GM19099 (cell line): ENCODE results near the gene AGR3.

ENCODE experiments used
- POLR2A ChIP-seq: IDR thresholded peaks from 3 replicates; pipeline ENCODE4 v1.6.1; 2011; ENCODE audit warnings: low read depth; ENCODE audit not compliant: insufficient read length; ENCODE audit errors: extremely low read depth

The AGR3 gene

GRCh38 chr7:16905300-16906044, 23.7 kb upstream of the AGR3 start:
- no peak for TF ChIP-seq POLR2A

GRCh38 chr7:16904076-16904475, 22.3 kb upstream of the AGR3 start:
- TF ChIP-seq POLR2A = no peak

GRCh38 chr7:16900209-16900768, 18.5 kb upstream of the AGR3 start:
- TF ChIP-seq POLR2A = no peak

GRCh38 chr7:16891874-16892643, 10.3 kb upstream of the AGR3 start:
- TF ChIP-seq POLR2A = no peak

GRCh38 chr7:16891338-16891737, 9.6 kb upstream of the AGR3 start:
- TF ChIP-seq POLR2A = no peak

- no peak for TF ChIP-seq POLR2A
Observed at GRCh38 chr7:16889851-16890415, 8.2 kb upstream of the AGR3 start.

GRCh38 chr7:16889305-16889704, 7.5 kb upstream of the AGR3 start:
- TF ChIP-seq POLR2A = no peak

- TF ChIP-seq POLR2A = no peak
Observed at GRCh38 chr7:16883918-16884317, 2.1 kb upstream of the AGR3 start.

- no peak for TF ChIP-seq POLR2A
Observed at GRCh38 chr7:16880554-16880953, 1.2 kb downstream of the AGR3 start.

- TF ChIP-seq POLR2A = no peak
Observed at GRCh38 chr7:16879181-16879580, 2.6 kb downstream of the AGR3 start.

GRCh38 chr7:16875861-16876260, 5.9 kb downstream of the AGR3 start:
- TF ChIP-seq POLR2A = no peak

- no peak for TF ChIP-seq POLR2A
Observed at GRCh38 chr7:16874066-16874465, 7.7 kb downstream of the AGR3 start.

- TF ChIP-seq POLR2A = no peak
Observed at GRCh38 chr7:16867328-16867727, 14.5 kb downstream of the AGR3 start.

- no peak for TF ChIP-seq POLR2A
Observed at GRCh38 chr7:16851829-16852228, 30.0 kb downstream of the AGR3 start.

GRCh38 chr7:16850614-16851466, 30.9 kb downstream of the AGR3 start:
- no peak for TF ChIP-seq POLR2A

GRCh38 chr7:16849296-16850148, 32.3 kb downstream of the AGR3 start:
- TF ChIP-seq POLR2A = no peak
